Measurements from ENCODE around the gene FREM1. TPM values are rescaled to one million over a fixed set of nuclear protein-coding genes. Genes with fewer than 3 reads are reported as not detected.

The FREM1 gene
- total and polyA plus RNA-seq, 2 of the 13 experiments (the other 11 are each of a cell fraction or from before 2014, with no cell fraction given) = 64.3 to 202 TPM

DNA sequence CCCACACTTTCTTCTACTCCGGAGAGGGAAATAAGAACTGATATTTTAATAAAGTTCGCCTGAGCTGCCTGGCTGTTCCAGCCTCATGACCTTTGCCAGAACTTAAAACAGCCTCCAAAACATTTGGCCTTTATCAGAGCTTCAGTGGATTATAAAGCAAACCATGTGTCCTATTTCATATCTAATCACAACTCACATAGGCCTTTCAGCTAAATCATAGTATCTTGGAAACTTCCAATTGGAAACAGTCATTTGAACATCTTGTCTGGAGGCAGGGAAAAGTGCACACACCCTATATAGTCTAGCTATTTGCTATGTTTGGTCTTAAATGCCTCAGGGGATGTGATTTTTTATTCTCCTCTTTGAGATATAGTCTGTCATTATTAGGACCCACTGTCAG lies 46.0 kb upstream of the FREM1 start (continued):
- TF ChIP-seq CREM (IDR thresholded peaks at IDR 0.05) (no peak), CREM (CRISPR knock-in tag; IDR thresholded peaks at IDR 0.05) (no peak), ONECUT2 (CRISPR knock-in tag; IDR thresholded peaks at IDR 0.05) (no peak)
- TF ChIP-seq, protein P1, sequence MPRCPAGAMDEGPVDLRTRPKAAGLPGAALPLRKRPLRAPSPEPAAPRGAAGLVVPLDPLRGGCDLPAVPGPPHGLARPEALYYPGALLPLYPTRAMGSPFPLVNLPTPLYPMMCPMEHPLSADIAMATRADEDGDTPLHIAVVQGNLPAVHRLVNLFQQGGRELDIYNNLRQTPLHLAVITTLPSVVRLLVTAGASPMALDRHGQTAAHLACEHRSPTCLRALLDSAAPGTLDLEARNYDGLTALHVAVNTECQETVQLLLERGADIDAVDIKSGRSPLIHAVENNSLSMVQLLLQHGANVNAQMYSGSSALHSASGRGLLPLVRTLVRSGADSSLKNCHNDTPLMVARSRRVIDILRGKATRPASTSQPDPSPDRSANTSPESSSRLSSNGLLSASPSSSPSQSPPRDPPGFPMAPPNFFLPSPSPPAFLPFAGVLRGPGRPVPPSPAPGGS (CRISPR knock-in tag; IDR thresholded peaks at IDR 0.05) = no peak

DNA sequence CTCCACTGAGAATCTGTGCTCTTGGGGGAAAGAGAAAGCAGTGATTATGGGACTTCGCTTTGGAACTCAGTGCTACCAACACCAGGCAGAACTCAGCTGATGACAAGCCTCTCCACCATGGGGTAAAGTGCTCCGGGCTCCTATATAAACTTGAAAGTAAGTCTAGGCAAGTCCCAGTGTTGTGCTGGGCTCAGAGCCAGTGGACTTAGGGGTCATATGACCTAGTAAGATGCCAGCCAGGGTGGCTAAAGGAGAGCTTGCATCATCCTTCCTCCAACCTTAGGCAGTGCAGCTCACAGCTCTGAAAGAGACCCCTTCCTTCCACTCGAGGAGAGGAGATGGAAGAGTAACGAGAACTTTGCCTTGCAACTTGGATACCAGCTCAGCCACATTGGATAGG lies 35.1 kb upstream of the FREM1 start:
- Histone ChIP-seq H4K20me1 (ENCODE audit: insufficient read depth, low read length) (no peaks in the 10 kb centered on the region), H3K4me3 (replicated peaks in 1 of 3; ENCODE audit: insufficient read depth in 1 of 3, low read depth in 2 of 3, low read length in 3 of 3) (no peak overlapping the region), H3K9ac (ENCODE audit: insufficient read depth, low read depth, low read length) (no peak overlapping the region), H3K9me3 (ENCODE audit: low read length) (peaks cover 7% of the 10 kb centered on the region; the same call in 1 of the 2 replicates), H3K36me3 (replicated peaks in 1 of 2; ENCODE audit: control insufficient read depth in 1 of 2, insufficient read depth in 2 of 2, low read length in 2 of 2) (no peaks in the 10 kb centered on the region), H3K27ac (ENCODE audit: extremely low read length, insufficient read depth, low read length) (no peak overlapping the region), H3K4me2 (ENCODE audit: low read depth, low read length) (peak overlapping the region; percentile 11; the same call in 1 of the 2 replicates), H3K79me2 (ENCODE audit: insufficient read depth, low read length) (no peaks in the 10 kb centered on the region), H3K4me1 (ENCODE audit: insufficient read depth, low read length) (peaks cover 12% of the 10 kb centered on the region), H2AFZ (ENCODE audit: low read length) (no peak overlapping the region), H3K27me3 (ENCODE audit: control insufficient read depth in 1 of 2, insufficient read depth in 2 of 2, low read length in 2 of 2) (peaks cover 0 to 13% of the 10 kb centered on the region in 2 experiments; a peak in 2 of 5 replicates)
- ATAC-seq (no peak), DNase-seq (ENCODE audit: low spot score) (no peak), FAIRE-seq (no peak)
- no TSS peak for BruUV-seq (replicated peaks)
- 8% methylated on average over 4 of the region's 4 CpGs for WGBS (ENCODE audit: low lambda C conversion rate)
- TF ChIP-seq SOX6 (IDR thresholded peaks at IDR 0.05) (no peak), SOX6 (CRISPR knock-in tag; IDR thresholded peaks at IDR 0.05) (no peak), TCF12 (IDR thresholded peaks at IDR 0.05) (no peak), TCF12 (CRISPR knock-in tag; IDR thresholded peaks at IDR 0.05) (no peak), ZNF557 (CRISPR knock-in tag; IDR thresholded peaks at IDR 0.05) (no peak), MEF2D (CRISPR knock-in tag; IDR thresholded peaks at IDR 0.05) (no peak), ZFP82 (CRISPR knock-in tag; IDR thresholded peaks at IDR 0.05; ENCODE audit: borderline replicate concordance) (no peak), SRY (CRISPR knock-in tag; IDR thresholded peaks at IDR 0.05) (no peak), ZNF563 (CRISPR knock-in tag; IDR thresholded peaks at IDR 0.05) (peak; percentile 82)
- TF ChIP-seq, protein P2, sequence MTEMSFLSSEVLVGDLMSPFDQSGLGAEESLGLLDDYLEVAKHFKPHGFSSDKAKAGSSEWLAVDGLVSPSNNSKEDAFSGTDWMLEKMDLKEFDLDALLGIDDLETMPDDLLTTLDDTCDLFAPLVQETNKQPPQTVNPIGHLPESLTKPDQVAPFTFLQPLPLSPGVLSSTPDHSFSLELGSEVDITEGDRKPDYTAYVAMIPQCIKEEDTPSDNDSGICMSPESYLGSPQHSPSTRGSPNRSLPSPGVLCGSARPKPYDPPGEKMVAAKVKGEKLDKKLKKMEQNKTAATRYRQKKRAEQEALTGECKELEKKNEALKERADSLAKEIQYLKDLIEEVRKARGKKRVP (CRISPR knock-in tag; IDR thresholded peaks at IDR 0.05) = 0 out of 4 replicates have a peak, but pooled peaks of 1 of the 2 experiments have one; percentile 50
- TF ChIP-seq, protein P3, sequence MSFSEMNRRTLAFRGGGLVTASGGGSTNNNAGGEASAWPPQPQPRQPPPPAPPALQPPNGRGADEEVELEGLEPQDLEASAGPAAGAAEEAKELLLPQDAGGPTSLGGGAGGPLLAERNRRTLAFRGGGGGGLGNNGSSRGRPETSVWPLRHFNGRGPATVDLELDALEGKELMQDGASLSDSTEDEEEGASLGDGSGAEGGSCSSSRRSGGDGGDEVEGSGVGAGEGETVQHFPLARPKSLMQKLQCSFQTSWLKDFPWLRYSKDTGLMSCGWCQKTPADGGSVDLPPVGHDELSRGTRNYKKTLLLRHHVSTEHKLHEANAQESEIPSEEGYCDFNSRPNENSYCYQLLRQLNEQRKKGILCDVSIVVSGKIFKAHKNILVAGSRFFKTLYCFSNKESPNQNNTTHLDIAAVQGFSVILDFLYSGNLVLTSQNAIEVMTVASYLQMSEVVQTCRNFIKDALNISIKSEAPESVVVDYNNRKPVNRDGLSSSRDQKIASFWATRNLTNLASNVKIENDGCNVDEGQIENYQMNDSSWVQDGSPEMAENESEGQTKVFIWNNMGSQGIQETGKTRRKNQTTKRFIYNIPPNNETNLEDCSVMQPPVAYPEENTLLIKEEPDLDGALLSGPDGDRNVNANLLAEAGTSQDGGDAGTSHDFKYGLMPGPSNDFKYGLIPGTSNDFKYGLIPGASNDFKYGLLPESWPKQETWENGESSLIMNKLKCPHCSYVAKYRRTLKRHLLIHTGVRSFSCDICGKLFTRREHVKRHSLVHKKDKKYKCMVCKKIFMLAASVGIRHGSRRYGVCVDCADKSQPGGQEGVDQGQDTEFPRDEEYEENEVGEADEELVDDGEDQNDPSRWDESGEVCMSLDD (CRISPR knock-in tag; IDR thresholded peaks at IDR 0.05; ENCODE audit: borderline replicate concordance) = no peak
- CTCF ChIA-PET (ENCODE audit: low intra/inter-chr PET ratio, low total read pairs) = no interaction called here
- in situ Hi-C loops (cut with HindIII; ENCODE audit: extremely low pct_ligation_motif_present, low pct_unique_long_range_greater_than_20kb) = no loop called here
- intact Hi-C loops (cut with micrococcal nuclease; ENCODE audit: unreplicated experiment) = no loop called here
- POLR2A ChIA-PET = no interaction called here
